ENCODE results near the gene PRSS53. TPM values are rescaled to one million over a fixed set of nuclear protein-coding genes. Genes with fewer than 3 reads are reported as not detected.

Gene PRSS53
- polyA plus RNA-seq, 1 of the 3 experiments (the other 2 are of a cell fraction) = 3.1 TPM

- TF ChIP-seq, protein P1, sequence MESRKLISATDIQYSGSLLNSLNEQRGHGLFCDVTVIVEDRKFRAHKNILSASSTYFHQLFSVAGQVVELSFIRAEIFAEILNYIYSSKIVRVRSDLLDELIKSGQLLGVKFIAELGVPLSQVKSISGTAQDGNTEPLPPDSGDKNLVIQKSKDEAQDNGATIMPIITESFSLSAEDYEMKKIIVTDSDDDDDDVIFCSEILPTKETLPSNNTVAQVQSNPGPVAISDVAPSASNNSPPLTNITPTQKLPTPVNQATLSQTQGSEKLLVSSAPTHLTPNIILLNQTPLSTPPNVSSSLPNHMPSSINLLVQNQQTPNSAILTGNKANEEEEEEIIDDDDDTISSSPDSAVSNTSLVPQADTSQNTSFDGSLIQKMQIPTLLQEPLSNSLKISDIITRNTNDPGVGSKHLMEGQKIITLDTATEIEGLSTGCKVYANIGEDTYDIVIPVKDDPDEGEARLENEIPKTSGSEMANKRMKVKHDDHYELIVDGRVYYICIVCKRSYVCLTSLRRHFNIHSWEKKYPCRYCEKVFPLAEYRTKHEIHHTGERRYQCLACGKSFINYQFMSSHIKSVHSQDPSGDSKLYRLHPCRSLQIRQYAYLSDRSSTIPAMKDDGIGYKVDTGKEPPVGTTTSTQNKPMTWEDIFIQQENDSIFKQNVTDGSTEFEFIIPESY (IDR thresholded peaks at IDR 0.05; ENCODE audit: borderline replicate concordance, low read depth) = no peak
Measured at GRCh38 chr16:31080035-31080629, 8.6 kb downstream of the PRSS53 start (continued).

GRCh38 chr16:31079342-31079944 lies 9.3 kb downstream of the PRSS53 start:
- Histone ChIP-seq H3K4me1 (ENCODE audit: control insufficient read depth in 1 of 2, insufficient read depth in 2 of 2, low read depth in 1 of 2, low read length in 1 of 2) (peaks cover 2 to 8% of the 10 kb centered on the region in 2 experiments; a peak in 3 of 4 replicates), H3K27me3 (ENCODE audit: insufficient read depth) (no peaks in the 10 kb centered on the region), H3K4me3 (ENCODE audit: low read depth in 2 of 2, low read length in 1 of 2) (no peak overlapping the region), H4K20me1 (ENCODE audit: insufficient read depth) (peaks cover 12% of the 10 kb centered on the region; the same call in 1 of the 2 replicates), H3K27ac (ENCODE audit: low read depth in 2 of 2, low read length in 1 of 2) (no peak overlapping the region), H3K9me2 (no peaks in the 10 kb centered on the region), H3F3A (replicated peaks; ENCODE audit: insufficient read depth) (no peaks in the 10 kb centered on the region), H3K79me2 (ENCODE audit: insufficient read depth) (peaks cover 75% of the 10 kb centered on the region), H2AFZ (ENCODE audit: low read depth) (no peak overlapping the region), H3K4me2 (no peak overlapping the region), H3K36me3 (replicated peaks in 1 of 2; ENCODE audit: control insufficient read depth in 1 of 2, insufficient read depth in 2 of 2, low read length in 1 of 2) (peaks cover 27 to 72% of the 10 kb centered on the region in 2 experiments), H3K9ac (no peak overlapping the region), H3K9me3 (no peaks in the 10 kb centered on the region)
- TF ChIP-seq NFIC (IDR thresholded peaks at IDR 0.05; ENCODE audit: borderline replicate concordance) (no peak), FOXM1 (IDR thresholded peaks at IDR 0.05; ENCODE audit: low read depth) (no peak), RXRA (IDR thresholded peaks at IDR 0.05; ENCODE audit: borderline replicate concordance, low read depth) (no peak), CHD2 (IDR thresholded peaks at IDR 0.05; ENCODE audit: low read length, partially characterized antibody) (no peak), ELF1 (IDR thresholded peaks at IDR 0.05) (no peak), MXI1 (IDR thresholded peaks at IDR 0.05; ENCODE audit: low read depth, low read length) (no peak), GABPA (IDR thresholded peaks at IDR 0.05; ENCODE audit: low read depth) (no peak), RAD21 (IDR thresholded peaks at IDR 0.05; ENCODE audit: low read length) (no peak), USF2 (IDR thresholded peaks at IDR 0.05; ENCODE audit: borderline replicate concordance, low read depth, low read length) (no peak), TCF12 (IDR thresholded peaks at IDR 0.05) (no peak), FOSL2 (IDR thresholded peaks at IDR 0.05; ENCODE audit: borderline replicate concordance, low read depth) (no peak)
- TF ChIP-seq, protein P2, sequence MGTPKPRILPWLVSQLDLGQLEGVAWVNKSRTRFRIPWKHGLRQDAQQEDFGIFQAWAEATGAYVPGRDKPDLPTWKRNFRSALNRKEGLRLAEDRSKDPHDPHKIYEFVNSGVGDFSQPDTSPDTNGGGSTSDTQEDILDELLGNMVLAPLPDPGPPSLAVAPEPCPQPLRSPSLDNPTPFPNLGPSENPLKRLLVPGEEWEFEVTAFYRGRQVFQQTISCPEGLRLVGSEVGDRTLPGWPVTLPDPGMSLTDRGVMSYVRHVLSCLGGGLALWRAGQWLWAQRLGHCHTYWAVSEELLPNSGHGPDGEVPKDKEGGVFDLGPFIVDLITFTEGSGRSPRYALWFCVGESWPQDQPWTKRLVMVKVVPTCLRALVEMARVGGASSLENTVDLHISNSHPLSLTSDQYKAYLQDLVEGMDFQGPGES (IDR thresholded peaks at IDR 0.05; ENCODE audit: low read depth, low read length) = no peak
- WGBS (ENCODE audit: low lambda C conversion rate) = 75% methylated on average over 5 of the region's 13 CpGs
- ChIA-PET CTCF (interaction anchor here (0.5 to 1.6 kb wide), 3 partner anchors 21 to 266 kb away, joined by 4 to 5 read pairs (median 4); no protein-coding TSS in a partner anchor), POLR2A (no interaction called here)
- no peak for DNase-seq
